CD4-positive, alpha-beta T cell treated with Interferon gamma for 1 hour (primary cell): ENCODE measurements around the gene EVA1A.

ENCODE experiments used
- DNase-seq: peaks from one replicate; pipeline ENCODE4 v3.0.0-alpha.2; 2020

The EVA1A gene

GRCh38 chr2:75562513-75562864 is 1.8 kb upstream of the EVA1A start:
- no peak for DNase-seq

- DNase-seq: no peak
These were observed 1.1 kb upstream of the EVA1A start for GRCh38 chr2:75561566-75562512.

DNA sequence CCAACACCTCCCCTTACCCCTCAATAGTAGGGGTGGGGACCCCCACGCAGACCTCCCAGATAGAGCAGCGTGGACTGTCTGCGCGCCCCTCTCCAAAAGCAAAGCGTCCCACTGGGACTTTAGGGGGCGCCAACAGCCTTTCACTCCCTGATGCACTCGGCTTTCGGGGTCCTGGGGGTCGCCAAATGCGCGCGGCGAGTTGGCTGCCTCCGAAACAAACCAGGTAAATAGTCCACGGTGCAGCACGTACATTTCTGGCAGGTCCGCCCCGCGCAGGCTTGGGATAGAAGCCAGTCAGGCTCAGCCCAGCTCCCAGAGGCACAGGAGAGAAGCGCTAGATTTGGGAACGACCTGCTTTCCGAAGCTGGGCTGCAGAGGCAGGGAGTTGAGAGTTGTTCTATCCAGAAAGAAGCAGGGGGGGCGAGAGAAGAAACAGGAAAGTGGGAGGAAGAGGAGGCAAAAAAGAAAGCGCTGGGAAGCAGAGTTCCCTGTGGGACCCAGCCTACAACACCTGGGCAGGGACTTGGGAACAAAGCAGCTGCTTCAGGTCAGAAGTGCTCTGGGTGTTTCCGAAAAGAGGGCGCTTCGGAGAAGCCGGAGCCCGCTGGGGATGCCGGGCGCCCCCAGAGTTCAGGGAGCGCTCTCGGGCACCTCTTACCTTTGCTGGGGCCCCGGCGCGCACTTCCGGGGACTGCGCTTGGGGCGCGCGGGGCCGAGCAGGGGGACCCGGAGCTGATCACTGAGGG is 544 bp downstream of the EVA1A start:
- no peak for DNase-seq

DNA sequence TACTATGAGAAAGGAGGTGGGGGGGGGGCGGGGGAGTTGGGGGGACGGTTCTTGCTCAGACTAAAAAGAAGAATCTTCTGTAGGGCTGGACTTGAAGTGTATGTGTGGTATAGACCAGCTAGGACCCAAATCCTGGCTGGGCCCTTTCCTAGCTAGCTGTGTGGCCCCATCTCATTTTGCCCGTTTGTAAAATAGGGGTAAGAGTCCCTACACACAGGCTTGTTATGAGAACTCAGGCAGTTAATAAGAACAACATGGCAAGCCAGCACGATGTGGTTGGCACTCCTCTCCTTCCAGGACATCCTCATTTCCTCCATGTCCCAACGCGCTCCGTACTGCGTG is 1.1 kb downstream of the EVA1A start:
- DNase-seq: no peak

- DNase-seq: no peak
These were observed 1.7 kb downstream of the EVA1A start for GRCh38 chr2:75558786-75559679.

DNA sequence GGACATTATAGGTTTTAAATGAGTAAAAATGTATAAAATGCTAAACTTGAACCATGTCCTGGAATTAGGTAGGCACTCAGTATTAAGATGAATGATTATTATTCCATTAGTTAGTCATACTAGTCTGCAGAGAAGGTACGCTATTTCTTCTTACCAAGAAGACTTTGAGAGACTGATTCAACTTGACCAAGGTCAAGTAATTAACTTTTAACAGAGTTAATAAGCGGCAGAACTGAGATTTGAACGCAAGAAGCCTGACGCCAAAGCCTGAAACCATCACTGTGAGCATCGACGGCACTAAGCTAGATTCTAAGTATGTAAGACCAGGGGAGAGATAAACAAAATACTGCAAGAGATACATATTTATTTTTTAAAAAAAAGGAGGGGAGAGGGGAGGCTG is 2.6 kb downstream of the EVA1A start:
- no peak for DNase-seq

DNA sequence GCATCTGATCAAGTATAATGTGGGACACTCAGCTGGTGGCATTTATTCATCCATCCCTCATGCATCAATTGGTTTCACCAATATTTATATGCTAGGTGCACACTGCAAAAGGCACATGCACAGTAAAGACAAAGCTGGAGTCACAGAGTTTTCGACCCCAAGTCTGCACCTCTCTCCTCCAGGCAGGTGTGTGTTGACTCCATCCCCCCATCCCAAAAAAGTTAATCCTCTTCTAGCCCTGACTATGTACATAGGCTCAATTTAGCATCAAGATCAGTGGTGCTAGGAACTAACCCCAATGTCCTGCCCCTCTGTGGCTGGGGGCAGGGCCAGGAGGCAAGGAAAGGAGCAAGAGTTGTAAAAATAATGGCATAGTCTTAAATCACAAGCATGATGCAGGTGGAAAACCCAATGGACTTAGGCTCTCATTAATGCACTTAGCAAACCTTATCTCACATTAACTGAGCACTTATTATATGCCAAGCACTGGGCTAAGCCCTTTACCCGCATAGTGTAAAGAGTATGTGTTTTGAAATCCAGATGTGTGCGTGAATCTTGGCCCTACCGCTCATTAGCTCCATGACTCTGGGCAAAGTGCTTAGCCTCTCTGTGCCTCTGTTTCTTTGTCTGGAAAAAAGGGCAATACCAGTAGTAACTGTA is 3.1 kb downstream of the EVA1A start:
- no peak for DNase-seq

- no peak for DNase-seq
These were observed 3.9 kb downstream of the EVA1A start for GRCh38 chr2:75556679-75557366.

DNA sequence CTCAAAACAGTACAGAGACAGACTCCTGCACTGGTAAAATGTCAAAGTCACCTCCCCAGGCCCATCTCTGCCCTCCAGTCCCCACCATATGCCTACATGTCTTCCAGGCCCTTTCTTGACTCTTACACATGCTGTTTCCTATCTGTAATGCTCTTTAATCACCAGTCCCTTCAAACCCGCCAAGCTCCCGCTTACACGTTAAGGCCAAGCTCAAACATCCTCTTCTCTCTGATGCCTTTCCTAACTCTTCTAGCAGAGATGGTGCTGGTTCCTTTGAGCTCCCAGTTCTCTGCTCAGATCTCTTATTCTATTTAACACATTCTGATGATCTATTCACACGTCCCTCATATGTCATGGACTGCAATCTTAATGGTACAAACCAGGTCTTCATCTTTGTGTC is 5.0 kb downstream of the EVA1A start:
- no peak for DNase-seq

- no peak for DNase-seq
These were observed 6.7 kb downstream of the EVA1A start for GRCh38 chr2:75553935-75554531.

GRCh38 chr2:75552222-75552621 is 8.5 kb downstream of the EVA1A start:
- no peak for DNase-seq

DNA sequence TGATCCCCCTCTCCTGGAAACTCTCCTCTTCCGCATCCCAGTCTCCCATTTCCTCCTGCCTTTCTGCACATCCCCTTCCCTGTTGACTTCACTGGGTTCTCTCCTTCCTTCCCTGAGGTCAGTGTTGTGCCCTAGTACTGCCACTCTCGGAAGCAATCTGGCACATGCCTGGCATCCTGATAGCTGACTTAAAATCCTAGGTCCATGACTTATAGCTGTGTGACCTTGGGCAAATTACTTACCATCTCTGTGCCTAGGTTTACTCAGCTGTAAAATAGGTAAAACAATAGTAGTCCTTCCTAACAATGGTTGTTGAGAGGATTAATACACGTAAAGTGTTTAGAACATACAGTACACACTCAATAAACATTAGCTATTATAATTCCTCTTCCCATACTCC is 9.3 kb downstream of the EVA1A start:
- no peak for DNase-seq

- DNase-seq: no peak
These were observed 11.1 kb downstream of the EVA1A start for GRCh38 chr2:75549401-75550253.

GRCh38 chr2:75548036-75548573 is 12.6 kb downstream of the EVA1A start:
- DNase-seq: no peak

- DNase-seq: no peak
These were observed 13.2 kb downstream of the EVA1A start for GRCh38 chr2:75547345-75548035.

DNA sequence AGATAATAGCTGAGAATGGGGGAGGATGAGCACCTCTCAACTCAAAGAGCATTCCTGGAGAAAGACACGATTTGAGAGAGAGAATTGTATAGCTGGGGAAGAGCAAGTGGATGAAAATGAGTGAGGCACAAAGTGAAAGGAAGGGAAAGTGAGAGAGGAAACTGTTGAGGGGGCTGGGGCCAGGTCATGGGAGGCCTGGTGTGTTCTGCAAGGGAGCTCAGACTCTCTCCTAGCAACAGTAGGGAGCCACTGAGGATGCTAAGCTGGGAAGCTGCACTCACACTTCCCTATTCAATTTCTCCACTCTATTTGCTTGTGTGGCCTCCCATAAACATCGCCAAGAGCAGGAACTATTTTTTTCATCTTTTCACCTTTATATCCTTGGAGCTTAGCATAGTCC is 14.8 kb downstream of the EVA1A start:
- no peak for DNase-seq

GRCh38 chr2:75545387-75545786 is 15.4 kb downstream of the EVA1A start:
- DNase-seq: no peak

DNA sequence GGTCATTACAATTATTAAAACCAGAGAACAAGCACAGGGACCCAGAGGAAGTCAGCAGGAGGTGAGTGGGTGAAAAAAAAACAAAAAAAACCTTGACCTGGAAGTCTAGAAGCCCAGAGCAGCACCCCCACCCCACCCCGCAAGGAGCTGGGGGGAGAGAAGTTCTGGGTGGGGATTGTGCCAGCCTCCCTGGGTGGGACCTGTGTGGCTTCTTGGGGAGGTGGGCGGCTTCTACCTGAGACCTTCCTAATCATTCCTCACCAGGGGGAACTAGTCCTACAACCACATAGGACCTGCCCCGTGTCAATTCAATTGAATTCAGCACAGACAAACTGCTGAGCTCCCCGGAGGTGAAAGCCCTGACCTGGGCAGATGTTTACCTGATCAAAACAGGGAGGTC is 17.3 kb downstream of the EVA1A start:
- DNase-seq: no peak

GRCh38 chr2:75541430-75541829 is 19.3 kb downstream of the EVA1A start:
- DNase-seq: no peak

- no peak for DNase-seq
These were observed 19.7 kb downstream of the EVA1A start for GRCh38 chr2:75540994-75541393.
